HG03354 (cell line): ENCODE data around the gene HAPLN1.

Source experiments
- ATAC-seq: cut with Tn5 transposase; IDR thresholded peaks from one replicate; pipeline ENCODE4 v1.9.1; 2021; ENCODE audit warnings: mild to moderate bottlenecking; ENCODE audit not compliant: unreplicated experiment, poor library complexity, severe bottlenecking

Gene HAPLN1

GRCh38 chr5:83653669-83654068 lies 67.0 kb downstream of the HAPLN1 start:
- ATAC-seq, result peak; percentile 78

- ATAC-seq, result no peak
Measured at GRCh38 chr5:83645936-83646335, 74.7 kb downstream of the HAPLN1 start.

GRCh38 chr5:83644301-83644700 lies 76.4 kb downstream of the HAPLN1 start:
- no peak for ATAC-seq

GRCh38 chr5:83641946-83642345 lies 78.7 kb downstream of the HAPLN1 start:
- no peak for ATAC-seq

- no peak for ATAC-seq
Measured at GRCh38 chr5:83639911-83640310, 80.7 kb downstream of the HAPLN1 start.

- ATAC-seq, result no peak
Measured at GRCh38 chr5:83636156-83636555, 84.5 kb downstream of the HAPLN1 start.

- ATAC-seq, result no peak
Measured at GRCh38 chr5:83633285-83633684, 87.4 kb downstream of the HAPLN1 start.

GRCh38 chr5:83632874-83633273 lies 87.8 kb downstream of the HAPLN1 start:
- no peak for ATAC-seq

- ATAC-seq, result no peak
Measured at GRCh38 chr5:83628360-83628759, 92.3 kb downstream of the HAPLN1 start.

GRCh38 chr5:83614841-83615240 lies 105.8 kb downstream of the HAPLN1 start:
- ATAC-seq, result no peak

GRCh38 chr5:83608122-83608521 lies 112.5 kb downstream of the HAPLN1 start:
- ATAC-seq, result peak; percentile 48

- no peak for ATAC-seq
Measured at GRCh38 chr5:83595217-83595616, 125.4 kb downstream of the HAPLN1 start.

GRCh38 chr5:83590966-83591365 lies 129.7 kb downstream of the HAPLN1 start:
- no peak for ATAC-seq

GRCh38 chr5:83589786-83590185 lies 130.9 kb downstream of the HAPLN1 start:
- no peak for ATAC-seq
